SK-N-MC (cell line): ENCODE data around the gene CEP78.
A peak's percentile ranks its signal among the peaks of the same experiment; 100 is the strongest.

ENCODE experiments used
- EZH2 ChIP-seq: fragments of 200-600 bp; sonication (generic); IDR thresholded peaks from one replicate; pipeline ENCODE4 v1.6.1; 2017; ENCODE audit warnings: antibody characterized with exemption
- FOXP2 ChIP-seq: optimal IDR thresholded peaks from 2 replicates; pipeline ENCODE3; 2011; ENCODE audit warnings: mild to moderate bottlenecking, moderate library complexity; ENCODE audit not compliant: insufficient read depth; ENCODE audit errors: extremely low read length, control extremely low read depth
- POLR2AphosphoS5 ChIP-seq: IDR thresholded peaks from 2 replicates; pipeline ENCODE4 v1.6.1; 2012; ENCODE audit warnings: mild to moderate bottlenecking, low read depth, low read length, borderline replicate concordance

GRCh38 chr9:78296893-78297671 lies 61.2 kb downstream of the CEP78 start, which contains the start of gene PSAT1:
- TF ChIP-seq POLR2AphosphoS5 (peak; percentile 93), EZH2 (no peak), FOXP2 (no peak)
